PC-9 (cell line): ENCODE results near the gene WNK2. TPM values are rescaled to one million over a fixed set of nuclear protein-coding genes. Genes with fewer than 3 reads are reported as not detected.

ENCODE experiments used
- BruUV-seq: library from RNA; stranded (reverse); fragments of 400-500 nt; replicated peaks from 2 replicates; lab custom pipeline; 2021; lab: Mats Ljungman, UMichigan
- CTCF ChIA-PET: fragments of 300-600 bp; sonication (Branson Sonifier 250); formaldehyde crosslinking; loops from one replicate; lab custom pipeline; 2022; ENCODE audit warnings: antibody characterized with exemption; lab: Charles Lee
- POLR2A ChIA-PET: fragments of 300-600 bp; sonication (Branson Sonifier 250); formaldehyde crosslinking; loops from one replicate; lab custom pipeline; 2022; ENCODE audit warnings: antibody characterized with exemption; ENCODE audit not compliant: unreplicated experiment; lab: Charles Lee
- DNase-seq, 2 experiments: peaks; one replicate each; pipeline versions ENCODE4 v3.0.0 to v3.0.0-alpha.2; 2015 to 2022; ENCODE audit warnings: mixed read lengths in 1 of 2
- H2AFZ ChIP-seq: fragments of 200-600 bp; sonication (generic); 2 replicates; pipeline ENCODE4 v1.8.1; 2017; ENCODE audit warnings: antibody characterized with exemption
- H3F3A ChIP-seq: fragments of 200-600 bp; sonication (generic); 2 replicates; pipeline ENCODE4 v1.8.1; 2017; ENCODE audit warnings: antibody characterized with exemption, mild to moderate bottlenecking, low read depth; ENCODE audit not compliant: insufficient read depth
- H3K27ac ChIP-seq: fragments of 200-600 bp; sonication (generic); 2 replicates; pipeline ENCODE4 v1.6.1; 2016; ENCODE audit warnings: mixed run types
- H3K27me3 ChIP-seq: fragments of 200-600 bp; sonication (generic); 2 replicates; pipeline ENCODE4 v1.6.1; 2016; ENCODE audit warnings: low read depth, mixed run types; ENCODE audit not compliant: insufficient read depth
- H3K36me3 ChIP-seq: fragments of 200-600 bp; sonication (generic); 2 replicates; pipeline ENCODE4 v1.6.1; 2016; ENCODE audit warnings: low read depth, mixed run types
- H3K4me1 ChIP-seq: fragments of 200-600 bp; sonication (generic); replicated peaks from 2 replicates; pipeline ENCODE4 v1.6.1; 2016; ENCODE audit warnings: mixed run types; ENCODE audit not compliant: insufficient read depth
- H3K4me2 ChIP-seq: fragments of 200-600 bp; sonication (generic); 2 replicates; pipeline ENCODE4 v1.6.1; 2017; ENCODE audit warnings: mixed run types
- H3K4me3 ChIP-seq: fragments of 200-600 bp; sonication (generic); 2 replicates; pipeline ENCODE4 v1.6.1; 2016; ENCODE audit warnings: mixed run types
- H3K79me2 ChIP-seq: fragments of 200-600 bp; sonication (generic); 2 replicates; pipeline ENCODE4 v1.6.1; 2017; ENCODE audit warnings: low read depth, mixed run types
- H3K9me2 ChIP-seq: fragments of 200-600 bp; sonication (generic); 2 replicates; pipeline ENCODE4 v1.8.1; 2017; ENCODE audit warnings: mild to moderate bottlenecking; ENCODE audit not compliant: insufficient read depth
- H3K9me3 ChIP-seq: fragments of 200-600 bp; sonication (generic); 2 replicates; pipeline ENCODE4 v1.8.1; 2016; ENCODE audit warnings: low read depth; ENCODE audit not compliant: insufficient read depth
- H4K20me1 ChIP-seq: fragments of 200-600 bp; sonication (generic); 2 replicates; pipeline ENCODE4 v1.8.1; 2017; ENCODE audit not compliant: insufficient read depth
- CTCF ChIP-seq: fragments of 200-600 bp; sonication (generic); conservative IDR thresholded peaks from 2 replicates; pipeline ENCODE4 v1.6.1; 2017; ENCODE audit warnings: mixed run types, antibody characterized with exemption, mild to moderate bottlenecking, moderate library complexity
- EZH2 ChIP-seq: fragments of 200-600 bp; sonication (generic); IDR thresholded peaks from 2 replicates; pipeline ENCODE4 v1.8.0; 2017; ENCODE audit warnings: antibody characterized with exemption, low read depth
- intact Hi-C: fragments of 100-400 bp; cut with micrococcal nuclease; formaldehyde crosslinking; loops from one replicate; pipeline ENCODE4 v1.10.0; 2022; ENCODE audit not compliant: unreplicated experiment
- total RNA-seq: library from RNA; stranded (reverse); gene quantifications from 2 replicates; pipeline ENCODE4 v1.2.3, GENCODE V29; 2021

WNK2 gene
- total RNA-seq, 1 experiment from 2014 or later = 44.6 TPM

GRCh38 chr9:93147632-93148031, 36.3 kb upstream of the WNK2 start:
- Histone ChIP-seq H4K20me1 (no peaks in the 10 kb centered on the region), H2AFZ (no peak overlapping the region), H3K4me2 (no peak overlapping the region), H3K9me3 (peaks cover 5% of the 10 kb centered on the region; the same call in 1 of the 2 replicates), H3K9me2 (no peaks in the 10 kb centered on the region), H3K36me3 (no peaks in the 10 kb centered on the region), H3K79me2 (no peaks in the 10 kb centered on the region), H3K4me1 (no peaks in the 10 kb centered on the region), H3K27ac (no peak overlapping the region), H3K4me3 (no peak overlapping the region), H3K27me3 (no peaks in the 10 kb centered on the region), H3F3A (peaks cover 5% of the 10 kb centered on the region; the same call in 1 of the 2 replicates)
- BruUV-seq = no TSS peak
- no peak for TF ChIP-seq CTCF
- no peak for TF ChIP-seq EZH2
- ChIA-PET CTCF (no interaction called here), POLR2A (no interaction called here)
- intact Hi-C loops = no loop called here
- no peak for DNase-seq

DNA sequence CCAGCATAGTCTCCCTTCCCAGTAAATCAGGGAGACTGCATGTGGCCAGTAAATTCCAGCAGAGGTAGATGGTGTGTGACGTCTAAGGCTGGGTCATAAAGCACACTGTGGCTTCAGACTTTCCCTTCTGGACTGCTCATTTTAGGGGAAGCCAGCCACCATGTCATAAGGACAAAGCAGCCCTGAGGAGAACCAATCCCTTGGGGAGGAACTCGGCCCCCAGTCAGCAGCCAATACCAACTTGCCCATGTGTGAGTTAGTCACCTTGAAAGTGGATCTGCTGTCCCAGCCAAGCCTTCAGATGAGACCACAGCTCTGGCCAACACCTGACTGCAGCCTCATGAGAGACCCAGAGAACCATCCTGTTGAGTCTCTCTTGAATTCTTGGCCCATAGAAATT, 35.2 kb upstream of the WNK2 start:
- Histone ChIP-seq H4K20me1 (no peaks in the 10 kb centered on the region), H3K27ac (no peak overlapping the region), H3K9me3 (peaks cover 5% of the 10 kb centered on the region; the same call in 1 of the 2 replicates), H3F3A (peaks cover 5% of the 10 kb centered on the region; the same call in 1 of the 2 replicates), H3K4me1 (no peaks in the 10 kb centered on the region), H3K36me3 (no peaks in the 10 kb centered on the region), H2AFZ (no peak overlapping the region), H3K79me2 (no peaks in the 10 kb centered on the region), H3K4me3 (no peak overlapping the region), H3K4me2 (no peak overlapping the region), H3K9me2 (no peaks in the 10 kb centered on the region), H3K27me3 (no peaks in the 10 kb centered on the region)
- CTCF ChIA-PET = no interaction called here
- TF ChIP-seq CTCF (no peak), EZH2 (no peak)
- BruUV-seq = no TSS peak
- DNase-seq = no peak
- POLR2A ChIA-PET = no interaction called here
- intact Hi-C loops = no loop called here

GRCh38 chr9:93149361-93149760, 34.6 kb upstream of the WNK2 start:
- no peaks in the 10 kb centered on the region for H3K4me1 ChIP-seq
- no TSS peak for BruUV-seq
- POLR2A ChIA-PET = no interaction called here
- no peak overlapping the region for H3K4me3 ChIP-seq
- CTCF ChIA-PET = no interaction called here
- 0 out of 2 replicates have a peak overlapping the region, but pooled peaks have one; percentile 4 for H3K27ac ChIP-seq
- intact Hi-C loops = no loop called here
- no peak for DNase-seq
- no peaks in the 10 kb centered on the region for H3K79me2 ChIP-seq
- no peak for TF ChIP-seq CTCF
- no peak for TF ChIP-seq EZH2
- no peaks in the 10 kb centered on the region for H3K36me3 ChIP-seq
- H3K4me2 ChIP-seq = no peak overlapping the region
- H4K20me1 ChIP-seq = no peaks in the 10 kb centered on the region
- no peaks in the 10 kb centered on the region for H3K9me2 ChIP-seq
- H3K27me3 ChIP-seq = no peaks in the 10 kb centered on the region
- peaks cover 5% of the 10 kb centered on the region; the same call in 1 of the 2 replicates for H3K9me3 ChIP-seq
- no peak overlapping the region for H2AFZ ChIP-seq
- peaks cover 7% of the 10 kb centered on the region; the same call in 1 of the 2 replicates for H3F3A ChIP-seq
